GM19099 (cell line): ENCODE results near the gene NCAM2.

ENCODE experiments used
- POLR2A ChIP-seq: IDR thresholded peaks from 3 replicates; pipeline ENCODE4 v1.6.1; 2011; ENCODE audit warnings: low read depth; ENCODE audit not compliant: insufficient read length; ENCODE audit errors: extremely low read depth

The NCAM2 gene

GRCh38 chr21:21268885-21269284 is 270.7 kb downstream of the NCAM2 start:
- no peak for TF ChIP-seq POLR2A

- TF ChIP-seq POLR2A = no peak
These were observed 281.1 kb downstream of the NCAM2 start for GRCh38 chr21:21279193-21279901.

GRCh38 chr21:21283810-21284209 is 285.6 kb downstream of the NCAM2 start:
- TF ChIP-seq POLR2A = no peak

DNA sequence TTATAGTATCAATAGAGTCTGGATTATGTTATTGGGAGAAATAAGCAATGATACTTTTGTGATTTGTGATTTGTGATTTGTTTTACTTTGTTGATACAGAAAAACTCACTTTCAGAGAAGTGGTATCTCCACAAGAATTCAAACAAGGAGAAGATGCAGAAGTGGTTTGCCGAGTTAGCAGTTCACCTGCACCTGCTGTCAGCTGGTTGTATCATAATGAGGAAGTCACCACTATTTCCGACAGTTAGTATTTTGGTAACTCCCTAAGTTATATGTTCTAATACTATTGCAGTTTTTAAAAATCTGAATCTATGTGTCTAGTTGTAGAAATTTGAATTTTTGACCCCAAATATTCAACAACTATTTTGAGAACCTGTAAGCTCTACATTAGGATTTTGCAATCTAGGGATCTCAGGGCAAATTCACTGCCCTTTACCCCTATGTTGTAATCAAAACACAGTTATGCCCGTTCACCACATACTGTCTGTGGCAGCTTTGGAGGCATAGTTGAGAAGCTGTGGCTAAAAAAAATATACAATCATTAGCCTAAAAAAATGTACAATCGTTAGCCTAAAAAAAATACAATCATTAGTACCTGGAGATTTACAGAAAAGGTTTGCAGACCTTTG is 288.1 kb downstream of the NCAM2 start:
- no peak for TF ChIP-seq POLR2A

- no peak for TF ChIP-seq POLR2A
These were observed 292.5 kb downstream of the NCAM2 start for GRCh38 chr21:21290751-21291150.

- TF ChIP-seq POLR2A = no peak
These were observed 293.8 kb downstream of the NCAM2 start for GRCh38 chr21:21291883-21292569.

- TF ChIP-seq POLR2A = no peak
These were observed 297.1 kb downstream of the NCAM2 start for GRCh38 chr21:21295303-21295702.

DNA sequence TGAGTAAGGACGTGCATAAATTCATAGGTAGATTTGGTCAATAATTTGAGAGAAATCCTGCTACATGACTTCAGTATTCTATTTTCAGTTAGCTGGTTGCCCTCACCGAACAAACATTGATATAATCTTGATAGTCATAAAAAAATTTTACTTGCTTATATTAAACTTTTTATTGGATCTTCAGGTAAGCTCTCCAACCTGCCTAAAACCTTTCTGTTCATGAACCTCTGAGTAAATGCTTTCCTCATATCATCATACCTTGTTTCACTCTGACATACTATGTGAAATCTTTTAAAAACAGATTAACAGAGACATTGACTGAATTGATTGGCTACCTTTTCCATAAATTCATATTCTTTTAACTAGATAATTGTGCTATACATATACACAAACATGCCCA is 299.0 kb downstream of the NCAM2 start:
- no peak for TF ChIP-seq POLR2A

- no peak for TF ChIP-seq POLR2A
These were observed 302.8 kb downstream of the NCAM2 start for GRCh38 chr21:21301013-21301412.

GRCh38 chr21:21309510-21309909 is 311.3 kb downstream of the NCAM2 start:
- TF ChIP-seq POLR2A = no peak

DNA sequence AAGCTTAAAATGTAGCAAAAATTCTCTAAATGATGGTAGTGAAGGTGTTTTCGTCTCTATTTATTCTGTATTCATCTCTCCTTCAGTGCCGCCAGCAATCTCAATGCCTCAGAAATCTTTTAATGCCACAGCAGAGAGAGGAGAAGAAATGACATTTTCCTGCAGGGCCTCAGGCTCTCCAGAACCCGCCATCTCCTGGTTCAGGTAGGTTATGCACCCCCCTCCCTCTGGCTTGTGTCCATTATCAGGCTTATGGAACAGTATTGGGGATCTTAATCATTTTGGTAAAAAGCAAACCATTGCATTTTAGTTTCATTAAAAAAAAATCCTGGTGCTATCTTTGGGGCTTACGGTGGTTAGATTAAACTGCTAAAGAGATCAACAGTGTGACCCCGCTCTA is 326.1 kb downstream of the NCAM2 start:
- TF ChIP-seq POLR2A = no peak

GRCh38 chr21:21332492-21332891 is 334.3 kb downstream of the NCAM2 start:
- no peak for TF ChIP-seq POLR2A

- TF ChIP-seq POLR2A = no peak
These were observed 342.8 kb downstream of the NCAM2 start for GRCh38 chr21:21341041-21341440.

- no peak for TF ChIP-seq POLR2A
These were observed 347.1 kb downstream of the NCAM2 start for GRCh38 chr21:21345296-21345695.

DNA sequence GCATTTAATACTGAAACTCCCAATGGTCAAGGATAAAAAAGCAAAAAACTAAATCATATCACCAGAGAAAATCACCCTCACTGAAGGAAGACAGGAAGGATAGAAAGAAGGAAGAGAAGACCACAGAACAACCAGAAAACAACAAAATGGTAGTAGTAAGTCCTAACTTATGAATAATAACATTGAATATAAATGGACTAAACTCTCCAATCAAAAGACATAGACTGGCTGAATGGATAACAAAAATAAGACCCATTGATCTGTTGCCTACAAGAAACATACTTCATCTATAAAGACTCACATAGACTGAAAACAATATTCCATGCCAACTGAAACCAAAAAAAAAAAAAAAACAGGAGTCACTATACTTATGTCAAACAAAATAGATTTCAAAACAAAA is 347.7 kb downstream of the NCAM2 start:
- TF ChIP-seq POLR2A = no peak

DNA sequence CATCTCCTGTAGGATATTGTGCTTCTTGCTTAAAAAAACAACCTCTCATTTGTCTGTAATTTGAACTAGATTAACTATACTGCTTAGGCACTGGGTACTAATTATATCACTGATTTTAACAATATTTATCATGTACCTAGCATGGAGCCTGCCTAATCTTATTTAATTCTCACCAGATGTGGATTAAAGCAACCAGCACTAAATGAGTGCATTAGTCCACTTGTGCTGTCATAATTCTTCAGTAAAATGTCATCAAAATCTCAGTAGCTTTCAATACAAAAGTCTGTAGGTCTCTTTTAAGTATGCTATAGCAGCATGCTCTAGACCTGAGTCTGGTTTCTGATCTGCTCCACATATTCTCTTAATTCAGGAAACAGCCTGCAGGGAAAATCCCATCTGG is 368.1 kb downstream of the NCAM2 start:
- TF ChIP-seq POLR2A = no peak

DNA sequence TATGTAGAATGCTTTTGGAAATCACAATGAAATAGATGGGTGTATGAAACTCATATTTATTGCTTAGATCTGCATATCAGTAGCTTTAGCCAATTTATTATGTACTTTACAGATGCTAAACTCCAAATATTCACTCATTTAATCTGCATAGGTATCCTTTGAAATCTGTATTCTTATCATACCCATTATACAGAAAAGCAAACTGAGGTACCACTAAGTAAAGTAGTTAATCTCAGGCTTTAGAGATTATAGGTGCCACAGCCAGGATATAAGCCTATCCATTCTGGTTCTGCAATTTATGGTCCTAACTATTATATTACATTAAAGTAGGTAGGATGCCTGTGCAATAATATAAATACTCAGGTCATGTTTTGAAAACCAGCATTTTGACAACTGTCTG is 369.4 kb downstream of the NCAM2 start:
- no peak for TF ChIP-seq POLR2A

GRCh38 chr21:21373969-21374368 is 375.8 kb downstream of the NCAM2 start:
- TF ChIP-seq POLR2A = no peak
